ENCODE data around the gene EIF5B. TPM values are rescaled to one million over a fixed set of nuclear protein-coding genes. Genes with fewer than 3 reads are reported as not detected.

Gene EIF5B
- total and polyA plus RNA-seq, 2 of the 8 experiments (the other 6 are each of a cell fraction or from before 2014, with no cell fraction given) = 10.7 to 64.5 TPM

DNA sequence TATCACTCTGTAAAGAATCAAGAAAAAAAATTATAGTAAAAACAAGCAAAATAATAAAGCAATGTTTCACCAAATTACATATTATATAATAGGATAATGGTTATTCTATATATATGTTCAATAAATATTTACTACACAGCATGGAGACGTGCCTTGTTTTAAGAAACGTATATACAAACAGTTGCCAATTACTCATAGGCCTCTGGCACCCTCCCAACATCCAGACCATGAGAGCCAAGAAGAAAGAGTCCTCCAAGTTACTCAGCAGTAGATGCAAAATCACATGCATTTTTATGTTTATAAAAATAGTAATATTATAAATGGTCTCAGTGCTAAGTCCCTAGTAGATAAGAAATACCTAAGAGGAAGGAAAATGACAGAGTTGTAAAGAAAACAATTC is 87.8 kb downstream of the EIF5B start:
- Histone ChIP-seq H2BK120ac (replicated peaks; ENCODE audit: low read depth, low read length) (no peak overlapping the region), H3K4me1 (replicated peaks in 1 of 4; ENCODE audit: control insufficient read depth in 3 of 4, insufficient read depth in 4 of 4, low read length in 3 of 4) (no peaks in the 10 kb centered on the region), H2BK15ac (ENCODE audit: low read length) (no peak overlapping the region), H4K91ac (replicated peaks; ENCODE audit: insufficient read length, low read length) (no peak overlapping the region), H4K8ac (ENCODE audit: extremely low read depth, insufficient read depth, low read length) (no peak overlapping the region), H3K79me1 (ENCODE audit: low read depth, low read length) (no peaks in the 10 kb centered on the region), H2BK12ac (ENCODE audit: low read depth, low read length) (no peak overlapping the region), H3K4me2 (ENCODE audit: insufficient read depth in 1 of 2, low read depth in 2 of 2, low read length in 2 of 2) (no peak overlapping the region), H3K14ac (ENCODE audit: insufficient read length) (no peak overlapping the region), H4K5ac (ENCODE audit: insufficient read length, low read depth, low read length) (no peak overlapping the region), H3K9me3 (ENCODE audit: insufficient read depth in 2 of 2, low read depth in 1 of 2, low read length in 1 of 2) (no peaks in the 10 kb centered on the region), H3K4ac (replicated peaks; ENCODE audit: insufficient read length, low read depth, low read length) (no peak overlapping the region), H2AK5ac (ENCODE audit: low read depth, low read length) (no peak overlapping the region), H3K36me3 (ENCODE audit: control insufficient read depth in 2 of 4, insufficient read depth in 4 of 4, low read length in 3 of 4) (peaks cover 4 to 51% (median 25%) of the 10 kb centered on the region in 4 experiments), H2BK20ac (ENCODE audit: low read length) (no peak overlapping the region), H3K79me2 (ENCODE audit: control insufficient read depth in 1 of 2, insufficient read depth in 2 of 2, low read length in 2 of 2) (no peaks in the 10 kb centered on the region), H3K4me3 (ENCODE audit: extremely low read depth in 1 of 4, insufficient read depth in 2 of 4, low read depth in 3 of 4, low read length in 4 of 4) (no peak overlapping the region), H2BK5ac (ENCODE audit: low read depth, low read length) (no peak overlapping the region), H3K23ac (ENCODE audit: insufficient read length) (no peak overlapping the region), H3K23me2 (ENCODE audit: low read depth, low read length) (no peaks in the 10 kb centered on the region), H3K27me3 (replicated peaks in 1 of 4; ENCODE audit: control insufficient read depth in 3 of 4, extremely low read depth in 1 of 4, insufficient read depth in 3 of 4, low read length in 3 of 4) (no peaks in the 10 kb centered on the region), H3K9ac (replicated peaks in 1 of 4; ENCODE audit: extremely low read depth in 1 of 4, low read depth in 3 of 4, low read length in 3 of 4) (no peak overlapping the region), H3K18ac (ENCODE audit: extremely low read depth, low read length) (no peak overlapping the region), H3K27ac (ENCODE audit: low read depth, low read length) (no peak overlapping the region), H3K56ac (replicated peaks; ENCODE audit: insufficient read length, low read depth, low read length) (no peak overlapping the region), H4K20me1 (replicated peaks in 1 of 2; ENCODE audit: control insufficient read depth in 1 of 2, insufficient read depth in 2 of 2, low read length in 2 of 2) (peaks cover 2% of the 10 kb centered on the region in 2 experiments), H2AFZ (ENCODE audit: low read length) (no peak overlapping the region)
- 89% methylated on average over 2 of the region's 2 CpGs; no CpG with 5 or more reads in 1 of the 2 experiments for WGBS, 2 experiments (ENCODE audit: extremely low coverage in 1 of 2, insufficient coverage in 1 of 2, insufficient read length in 1 of 2, insufficient replicate concordance in 2 of 2, low coverage in 1 of 2, low lambda C conversion rate in 2 of 2, missing lambda C conversion rate in 1 of 2)
- POLR2A ChIA-PET (ENCODE audit: partially characterized antibody) = no interaction called here
- CTCF ChIA-PET (ENCODE audit: partially characterized antibody) = no interaction called here
- FAIRE-seq (no peak), DNase-seq (ENCODE audit: low read depth in 1 of 2, low spot score in 2 of 2) (no peak)
- TF ChIP-seq BRCA1 (IDR thresholded peaks at IDR 0.05; ENCODE audit: low read depth, low read length) (no peak), RBBP5 (IDR thresholded peaks at IDR 0.05; ENCODE audit: borderline replicate concordance, low read depth, low read length) (no peak), KDM4A (IDR thresholded peaks at IDR 0.05; ENCODE audit: low read depth, low read length, severe bottlenecking) (no peak), TAF1 (IDR thresholded peaks at IDR 0.05; ENCODE audit: low read depth, low read length) (no peak), TEAD4 (IDR thresholded peaks at IDR 0.05; ENCODE audit: low read depth, low read length) (no peak), SAP30 (IDR thresholded peaks at IDR 0.05; ENCODE audit: insufficient read depth, insufficient replicate concordance, low read length) (no peak), SP1 (IDR thresholded peaks at IDR 0.05; ENCODE audit: low read depth, low read length) (no peak), KDM5A (IDR thresholded peaks at IDR 0.05; ENCODE audit: low read length) (no peak), POLR2AphosphoS5 (IDR thresholded peaks at IDR 0.05; ENCODE audit: low read depth, low read length) (no peak), SIN3A (conservative IDR thresholded peaks at IDR 0.05 in 1 of 2, IDR thresholded peaks at IDR 0.05 in 1 of 2; ENCODE audit: low read depth in 1 of 2, low read length in 2 of 2) (no peak), SIRT6 (IDR thresholded peaks at IDR 0.05; ENCODE audit: low read length) (no peak)
- TF ChIP-seq, protein P1, sequence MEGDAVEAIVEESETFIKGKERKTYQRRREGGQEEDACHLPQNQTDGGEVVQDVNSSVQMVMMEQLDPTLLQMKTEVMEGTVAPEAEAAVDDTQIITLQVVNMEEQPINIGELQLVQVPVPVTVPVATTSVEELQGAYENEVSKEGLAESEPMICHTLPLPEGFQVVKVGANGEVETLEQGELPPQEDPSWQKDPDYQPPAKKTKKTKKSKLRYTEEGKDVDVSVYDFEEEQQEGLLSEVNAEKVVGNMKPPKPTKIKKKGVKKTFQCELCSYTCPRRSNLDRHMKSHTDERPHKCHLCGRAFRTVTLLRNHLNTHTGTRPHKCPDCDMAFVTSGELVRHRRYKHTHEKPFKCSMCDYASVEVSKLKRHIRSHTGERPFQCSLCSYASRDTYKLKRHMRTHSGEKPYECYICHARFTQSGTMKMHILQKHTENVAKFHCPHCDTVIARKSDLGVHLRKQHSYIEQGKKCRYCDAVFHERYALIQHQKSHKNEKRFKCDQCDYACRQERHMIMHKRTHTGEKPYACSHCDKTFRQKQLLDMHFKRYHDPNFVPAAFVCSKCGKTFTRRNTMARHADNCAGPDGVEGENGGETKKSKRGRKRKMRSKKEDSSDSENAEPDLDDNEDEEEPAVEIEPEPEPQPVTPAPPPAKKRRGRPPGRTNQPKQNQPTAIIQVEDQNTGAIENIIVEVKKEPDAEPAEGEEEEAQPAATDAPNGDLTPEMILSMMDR (IDR thresholded peaks at IDR 0.05; ENCODE audit: control extremely low read depth in 1 of 3, insufficient read depth in 1 of 3, low read depth in 1 of 3, low read length in 3 of 3) = no peak

Measured in H1 (cell line).